Heart left ventricle (tissue), 13 donors: ENCODE results near the gene NCAM1.

Experiments
- POLR2A ChIP-seq, 2 donors: fragments of 450-650 bp; IDR thresholded peaks; one replicate each; pipeline ENCODE4 v1.6.1; 2017; ENCODE audit warnings: antibody characterized with exemption in 2 of 2, mild to moderate bottlenecking in 2 of 2, moderate library complexity in 2 of 2
- TF ChIP-seq, protein P1 (sequence below), 12 donors: fragments of 200-600 bp; sonication (generic) in 4 of 12; IDR thresholded peaks; one replicate each; pipeline versions ENCODE4 v1.5.0 to v1.8.0; 2018 to 2022; ENCODE audit warnings: antibody characterized with exemption in 12 of 12, mild to moderate bottlenecking in 5 of 12
- donor health status: ischemic (EF 13 %, LVEDD 7.1; RV severe dilation, severe dysfunction).
- donor health status: DM: no; HTN: yes; CAD: no.
- donor health status: DM: no; HTN: no; CAD: no.
- donor health status: ischemic (EF 25% LVEDD 6.9; RV normal size, moderate dysfunction).
- donor health status: ischemic (EF 25% LVEDD 5.7; RV mildly dilated, moderate dysfunction).
- donor health status: ischemic (EF 35%, LVEDD 5.7; RV mildly dilated, moderate dysfunction).
- donor health status: nonischemic (EF 11% LVEDD 7.7; RV severe dilation, severe dysfunction).
- donor health status: DM: yes; HTN: yes; CAD: no.
- donor health status: PGD.
- donor health status: ischemic (EF 29% LVEDD 5.4; RV normal size, mild dysfunction).
- donor health status: nonischemic (EF 23%, LVEDD 6.1; RV moderate dilation, normal function).

- no peak for TF ChIP-seq POLR2A (IDR thresholded peaks at IDR 0.05)
- TF ChIP-seq, protein P1, sequence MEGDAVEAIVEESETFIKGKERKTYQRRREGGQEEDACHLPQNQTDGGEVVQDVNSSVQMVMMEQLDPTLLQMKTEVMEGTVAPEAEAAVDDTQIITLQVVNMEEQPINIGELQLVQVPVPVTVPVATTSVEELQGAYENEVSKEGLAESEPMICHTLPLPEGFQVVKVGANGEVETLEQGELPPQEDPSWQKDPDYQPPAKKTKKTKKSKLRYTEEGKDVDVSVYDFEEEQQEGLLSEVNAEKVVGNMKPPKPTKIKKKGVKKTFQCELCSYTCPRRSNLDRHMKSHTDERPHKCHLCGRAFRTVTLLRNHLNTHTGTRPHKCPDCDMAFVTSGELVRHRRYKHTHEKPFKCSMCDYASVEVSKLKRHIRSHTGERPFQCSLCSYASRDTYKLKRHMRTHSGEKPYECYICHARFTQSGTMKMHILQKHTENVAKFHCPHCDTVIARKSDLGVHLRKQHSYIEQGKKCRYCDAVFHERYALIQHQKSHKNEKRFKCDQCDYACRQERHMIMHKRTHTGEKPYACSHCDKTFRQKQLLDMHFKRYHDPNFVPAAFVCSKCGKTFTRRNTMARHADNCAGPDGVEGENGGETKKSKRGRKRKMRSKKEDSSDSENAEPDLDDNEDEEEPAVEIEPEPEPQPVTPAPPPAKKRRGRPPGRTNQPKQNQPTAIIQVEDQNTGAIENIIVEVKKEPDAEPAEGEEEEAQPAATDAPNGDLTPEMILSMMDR (IDR thresholded peaks at IDR 0.05): no peak
These were observed 352.4 kb downstream of the NCAM1 start for GRCh38 chr11:113313601-113314000.
